ENCODE results near the gene RNF34.
A peak's percentile ranks its signal among the peaks of the same experiment; 100 is the strongest.

Gene RNF34

GRCh38 chr12:121440768-121441167 is 40.9 kb downstream of the RNF34 start:
- no peak for DNase-seq

GRCh38 chr12:121441555-121441954 is 41.6 kb downstream of the RNF34 start:
- DNase-seq: no peak

GRCh38 chr12:121442028-121442948 is 42.4 kb downstream of the RNF34 start:
- no peak for DNase-seq

- peak; percentile 52 for DNase-seq
Observed at GRCh38 chr12:121443193-121443870, 43.4 kb downstream of the RNF34 start.

GRCh38 chr12:121443911-121444841 is 44.3 kb downstream of the RNF34 start:
- no peak for DNase-seq

GRCh38 chr12:121444842-121445202 is 44.9 kb downstream of the RNF34 start:
- no peak for DNase-seq

GRCh38 chr12:121446750-121447149 is 46.8 kb downstream of the RNF34 start:
- DNase-seq: no peak

GRCh38 chr12:121448771-121449315 is 48.9 kb downstream of the RNF34 start:
- no peak for DNase-seq

- DNase-seq: no peak
Observed at GRCh38 chr12:121451961-121452339, 52.0 kb downstream of the RNF34 start.

GRCh38 chr12:121452340-121452984 is 52.5 kb downstream of the RNF34 start:
- no peak for DNase-seq

- DNase-seq: no peak
Observed at GRCh38 chr12:121452985-121453360, 53.1 kb downstream of the RNF34 start.

GRCh38 chr12:121453629-121454028 is 53.7 kb downstream of the RNF34 start:
- no peak for DNase-seq

- DNase-seq: no peak
Observed at GRCh38 chr12:121454921-121455320, 55.0 kb downstream of the RNF34 start.

GRCh38 chr12:121455766-121456420 is 56.0 kb downstream of the RNF34 start:
- no peak for DNase-seq

- DNase-seq: no peak
Observed at GRCh38 chr12:121456551-121456950, 56.6 kb downstream of the RNF34 start.

- DNase-seq: no peak
Observed at GRCh38 chr12:121461048-121461447, 61.1 kb downstream of the RNF34 start.

GRCh38 chr12:121464331-121464730 is 64.4 kb downstream of the RNF34 start:
- no peak for DNase-seq

GRCh38 chr12:121465921-121466793 is 66.2 kb downstream of the RNF34 start:
- DNase-seq: peak; percentile 34

- DNase-seq: peak; percentile 87
Observed at GRCh38 chr12:121466794-121467637, 67.1 kb downstream of the RNF34 start.

Measured in activated gamma-delta T cell treated with Interleukin-2 at 50 U/mL for 16 hours (primary cell).